GM12801 (cell line): ENCODE results near the gene ITGA8.

ENCODE experiments used
- CTCF ChIP-seq: IDR thresholded peaks from one replicate; pipeline ENCODE4 v1.5.1; 2011; ENCODE audit warnings: control low read depth; ENCODE audit not compliant: insufficient read length; ENCODE audit errors: extremely low read depth

Gene ITGA8

GRCh38 chr10:15478950-15479349, 240.8 kb downstream of the ITGA8 start:
- TF ChIP-seq CTCF, result no peak

GRCh38 chr10:15478429-15478828, 241.3 kb downstream of the ITGA8 start:
- no peak for TF ChIP-seq CTCF

- no peak for TF ChIP-seq CTCF
Measured at GRCh38 chr10:15476337-15476736, 243.4 kb downstream of the ITGA8 start.

- no peak for TF ChIP-seq CTCF
Measured at GRCh38 chr10:15474671-15475070, 245.1 kb downstream of the ITGA8 start.

GRCh38 chr10:15473396-15473767, 246.3 kb downstream of the ITGA8 start:
- TF ChIP-seq CTCF, result no peak

- TF ChIP-seq CTCF, result no peak
Measured at GRCh38 chr10:15472431-15473395, 247.0 kb downstream of the ITGA8 start.

- TF ChIP-seq CTCF, result no peak
Measured at GRCh38 chr10:15472008-15472407, 247.7 kb downstream of the ITGA8 start.
